ENCODE measurements around the gene APLF. TPM values are rescaled to one million over a fixed set of nuclear protein-coding genes. Genes with fewer than 3 reads are reported as not detected.

Gene APLF
- total and polyA plus RNA-seq, 10 of the 15 experiments (the other 5 are each of a cell fraction or from before 2014, with no cell fraction given) = 0.66 to 2.8 (median 1.8) TPM

- SMC1A ChIA-PET (ENCODE audit: uncharacterized antibody, unreplicated experiment) = no interaction called here
- 31% methylated on average over 1 of the region's 1 CpG for WGBS (ENCODE audit: insufficient coverage, insufficient replicate concordance, low lambda C conversion rate, missing lambda C conversion rate)
- TF ChIP-seq CTCF (IDR thresholded peaks at IDR 0.05 in 2 of 3, conservative IDR thresholded peaks at IDR 0.05 in 1 of 3; ENCODE audit: control insufficient read depth in 2 of 3, extremely low read depth in 1 of 3, insufficient read depth in 1 of 3, low read depth in 3 of 3, low read length in 3 of 3) (no peak), ZBTB40 (IDR thresholded peaks at IDR 0.05; ENCODE audit: borderline replicate concordance) (no peak), PBX3 (IDR thresholded peaks at IDR 0.05; ENCODE audit: insufficient replicate concordance, low read depth, low read length) (no peak), SIX5 (IDR thresholded peaks at IDR 0.05; ENCODE audit: low read depth, low read length, severe bottlenecking) (no peak), NFXL1 (IDR thresholded peaks at IDR 0.05; ENCODE audit: borderline replicate concordance) (no peak), ZBTB4 (CRISPR knock-in tag; IDR thresholded peaks at IDR 0.05) (no peak), CBX3 (IDR thresholded peaks at IDR 0.05; ENCODE audit: borderline replicate concordance, low read depth) (no peak), POLR2AphosphoS2 (IDR thresholded peaks at IDR 0.05; ENCODE audit: low read depth, low read length) (no peak), BRCA1 (IDR thresholded peaks at IDR 0.05; ENCODE audit: low read depth, low read length) (no peak), ZBTB33 (IDR thresholded peaks at IDR 0.05) (no peak), FOXM1 (IDR thresholded peaks at IDR 0.05; ENCODE audit: low read depth, low read length) (no peak)
Observed at GRCh38 chr2:68491582-68491981, 24.2 kb downstream of the APLF start.

More at GRCh38 chr2:68491582-68491981, 24.2 kb downstream of the APLF start:
- Histone ChIP-seq H3K79me2 (ENCODE audit: control insufficient read depth, insufficient read depth, low read length) (no peaks in the 10 kb centered on the region), H3K4me1 (ENCODE audit: control insufficient read depth, insufficient read depth, low read length) (peaks cover 5% of the 10 kb centered on the region; the same call in 1 of the 2 replicates), H3K9me3 (replicated peaks; ENCODE audit: control insufficient read depth, insufficient read depth, low read length) (no peaks in the 10 kb centered on the region; the same call in 2 of the 3 replicates), H3K9ac (ENCODE audit: control insufficient read depth, insufficient read depth, low read length) (no peak overlapping the region), H3K27me3 (replicated peaks in 1 of 2; ENCODE audit: control insufficient read depth in 2 of 2, insufficient read depth in 2 of 2, low read length in 1 of 2) (no peaks in the 10 kb centered on the region), H3K36me3 (ENCODE audit: control insufficient read depth in 2 of 2, insufficient read depth in 2 of 2, low read length in 1 of 2) (no peaks in the 10 kb centered on the region), H2AFZ (ENCODE audit: control insufficient read depth, low read depth, low read length) (no peak overlapping the region), H4K20me1 (ENCODE audit: control insufficient read depth, insufficient read depth) (no peaks in the 10 kb centered on the region), H3K4me2 (ENCODE audit: control insufficient read depth, insufficient read depth) (no peak overlapping the region), H3K4me3 (no peak overlapping the region), H3K27ac (ENCODE audit: control insufficient read depth, insufficient read depth) (no peak overlapping the region)
- intact Hi-C loops (cut with micrococcal nuclease; ENCODE audit: unreplicated experiment) (no loop called here), in situ Hi-C loops (cut with MboI) (no loop called here)
- CTCF ChIA-PET = interaction anchor here (0.7 kb wide), 1 partner anchor 280 kb away, joined by 3 read pairs; no protein-coding TSS in a partner anchor
- no peak for FAIRE-seq
- POLR2A ChIA-PET = no interaction called here
- BruUV-seq (replicated peaks) = no TSS peak
- no peak for ATAC-seq
- no peak for DNase-seq (ENCODE audit: low read depth, low spot score)
- RAD21 ChIA-PET (ENCODE audit: unreplicated experiment) = no interaction called here

Data from GM12878 (cell line).